ENCODE results near the gene RASGRP1. TPM values are rescaled to one million over a fixed set of nuclear protein-coding genes. Genes with fewer than 3 reads are reported as not detected.

The RASGRP1 gene
- total RNA-seq, 3 donors from 2014 or later (not counting 1 experiment from before 2014, with no cell fraction given), result 65.9 to 122 (median 96.5) TPM

DNA sequence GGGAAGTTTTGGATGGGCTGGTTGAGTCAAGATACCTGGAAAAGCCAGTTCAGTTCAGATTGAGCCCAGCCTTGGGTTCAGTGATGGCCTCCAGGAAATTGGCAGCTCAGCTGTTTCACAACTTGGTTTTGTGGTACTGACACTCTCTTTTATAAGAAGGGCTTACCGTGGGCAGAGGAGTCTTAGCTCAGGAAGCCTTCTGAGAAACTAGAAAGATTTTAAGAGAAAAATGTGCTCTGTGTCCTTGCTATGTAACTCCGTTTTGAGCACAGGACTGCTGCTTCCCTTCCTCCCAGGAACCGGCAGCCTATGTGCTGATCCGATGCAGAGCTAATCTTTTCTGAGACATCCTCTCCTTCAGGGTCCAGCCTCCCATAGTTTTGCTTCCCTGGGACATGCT, 46.6 kb upstream of the RASGRP1 start:
- Histone ChIP-seq H3K27me3 (ENCODE audit: control insufficient read depth, insufficient read depth, low read length) (no peaks in the 10 kb centered on the region), H3K9me3 (ENCODE audit: control insufficient read depth, insufficient read depth, low read length) (no peaks in the 10 kb centered on the region), H3K4me1 (ENCODE audit: control insufficient read depth, insufficient read depth, low read length) (peaks cover 35% of the 10 kb centered on the region), H3K36me3 (ENCODE audit: control insufficient read depth, insufficient read depth, low read length) (no peaks in the 10 kb centered on the region), H3K4me3 (ENCODE audit: low read length) (no peak overlapping the region), H3K27ac (ENCODE audit: low read length) (peak overlapping the region; percentile 60)
- Mint-ChIP-seq H3K4me1 (peaks cover 63 to 64% of the 10 kb centered on the region in 2 donors), H3K9me3 (no peaks in the 10 kb centered on the region), H3K27ac (peak overlapping the region; percentile 85 to 88), H3K36me3 (no peaks in the 10 kb centered on the region), H3K27me3 (ENCODE audit: low read depth in 2 of 2) (no peaks in the 10 kb centered on the region), H3K4me3 (peak overlapping the region; percentile 87)
- intact Hi-C loops (cut with micrococcal nuclease), result loop anchor here (1.0 to 5.0 kb wide), 3 partner anchors 42 to 61 kb away; partner anchors contain the start of gene RASGRP1
- DNase-seq, result peak; percentile 28 to 61
- WGBS (ENCODE audit: insufficient coverage), result 15% methylated on average over 4 of the region's 4 CpGs
- TF ChIP-seq, protein P1, sequence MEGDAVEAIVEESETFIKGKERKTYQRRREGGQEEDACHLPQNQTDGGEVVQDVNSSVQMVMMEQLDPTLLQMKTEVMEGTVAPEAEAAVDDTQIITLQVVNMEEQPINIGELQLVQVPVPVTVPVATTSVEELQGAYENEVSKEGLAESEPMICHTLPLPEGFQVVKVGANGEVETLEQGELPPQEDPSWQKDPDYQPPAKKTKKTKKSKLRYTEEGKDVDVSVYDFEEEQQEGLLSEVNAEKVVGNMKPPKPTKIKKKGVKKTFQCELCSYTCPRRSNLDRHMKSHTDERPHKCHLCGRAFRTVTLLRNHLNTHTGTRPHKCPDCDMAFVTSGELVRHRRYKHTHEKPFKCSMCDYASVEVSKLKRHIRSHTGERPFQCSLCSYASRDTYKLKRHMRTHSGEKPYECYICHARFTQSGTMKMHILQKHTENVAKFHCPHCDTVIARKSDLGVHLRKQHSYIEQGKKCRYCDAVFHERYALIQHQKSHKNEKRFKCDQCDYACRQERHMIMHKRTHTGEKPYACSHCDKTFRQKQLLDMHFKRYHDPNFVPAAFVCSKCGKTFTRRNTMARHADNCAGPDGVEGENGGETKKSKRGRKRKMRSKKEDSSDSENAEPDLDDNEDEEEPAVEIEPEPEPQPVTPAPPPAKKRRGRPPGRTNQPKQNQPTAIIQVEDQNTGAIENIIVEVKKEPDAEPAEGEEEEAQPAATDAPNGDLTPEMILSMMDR (IDR thresholded peaks at IDR 0.05), result no peak
- ATAC-seq, result peak; percentile 79 to 93 (median 81)

GRCh38 chr15:38610748-38611147, 46.1 kb upstream of the RASGRP1 start:
- Mint-ChIP-seq H3K4me3 (peak overlapping the region; percentile 87), H3K36me3 (no peaks in the 10 kb centered on the region), H3K9me3 (no peaks in the 10 kb centered on the region), H3K27me3 (ENCODE audit: low read depth in 2 of 2) (no peaks in the 10 kb centered on the region), H3K4me1 (peaks cover 64 to 67% of the 10 kb centered on the region in 2 donors), H3K27ac (peak overlapping the region; percentile 85 to 88)
- TF ChIP-seq, protein P1 (IDR thresholded peaks at IDR 0.05), result no peak
- peak overlapping the region; percentile 60 for H3K27ac ChIP-seq (ENCODE audit: low read length)
- DNase-seq (peak in 1 of 2 donors; percentile 64), ATAC-seq (peak; percentile 56 to 69 (median 66))
- no peaks in the 10 kb centered on the region for H3K36me3 ChIP-seq (ENCODE audit: control insufficient read depth, insufficient read depth, low read length)
- no peaks in the 10 kb centered on the region for H3K9me3 ChIP-seq (ENCODE audit: control insufficient read depth, insufficient read depth, low read length)
- intact Hi-C loops (cut with micrococcal nuclease), result loop anchor here (1.0 to 5.0 kb wide), 3 partner anchors 43 to 62 kb away; partner anchors contain the start of gene RASGRP1
- H3K4me1 ChIP-seq (ENCODE audit: control insufficient read depth, insufficient read depth, low read length), result peaks cover 35% of the 10 kb centered on the region
- no peaks in the 10 kb centered on the region for H3K27me3 ChIP-seq (ENCODE audit: control insufficient read depth, insufficient read depth, low read length)
- whole genome bisulfite sequencing (ENCODE audit: insufficient coverage), result 55% methylated on average over 7 of the region's 7 CpGs
- H3K4me3 ChIP-seq (ENCODE audit: low read length), result no peak overlapping the region

DNA sequence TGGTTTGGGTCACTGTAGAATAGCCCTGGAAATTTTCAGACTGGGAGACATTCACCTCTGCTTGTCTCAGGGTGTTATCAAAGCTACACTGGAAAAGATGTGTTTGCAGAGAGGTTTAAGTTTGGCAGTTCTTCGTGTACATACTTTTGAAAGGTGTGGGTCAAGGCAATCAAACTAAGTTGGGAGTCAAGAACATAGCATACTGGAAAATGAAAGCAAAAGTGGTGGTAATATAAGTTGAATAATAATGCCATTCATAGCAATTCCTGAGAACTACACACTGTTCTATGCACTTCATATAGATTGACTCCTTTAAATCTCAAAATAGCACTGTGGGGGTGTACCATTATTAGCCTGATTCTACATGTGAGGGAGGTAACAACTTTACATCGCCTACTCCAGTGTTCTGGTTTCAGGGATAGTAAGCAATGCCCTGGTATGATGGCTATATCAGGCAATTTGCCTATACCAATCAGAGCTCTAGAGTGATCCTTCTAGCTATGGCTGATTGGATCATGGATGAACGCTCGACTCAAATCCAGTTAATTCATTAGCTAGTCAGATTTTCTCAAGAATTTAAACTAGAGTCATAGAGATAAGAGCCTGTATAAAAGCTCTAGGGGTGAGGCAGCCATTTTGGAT, 44.6 kb upstream of the RASGRP1 start:
- peak overlapping the region; percentile 46 to 85 for H3K27ac Mint-ChIP-seq
- Histone ChIP-seq H3K9me3 (ENCODE audit: control insufficient read depth, insufficient read depth, low read length) (no peaks in the 10 kb centered on the region), H3K36me3 (ENCODE audit: control insufficient read depth, insufficient read depth, low read length) (no peaks in the 10 kb centered on the region), H3K27ac (ENCODE audit: low read length) (no peak overlapping the region), H3K27me3 (ENCODE audit: control insufficient read depth, insufficient read depth, low read length) (no peaks in the 10 kb centered on the region), H3K4me1 (ENCODE audit: control insufficient read depth, insufficient read depth, low read length) (peaks cover 35% of the 10 kb centered on the region), H3K4me3 (ENCODE audit: low read length) (no peak overlapping the region)
- DNase-seq, result peak in 1 of 2 donors; percentile 19
- TF ChIP-seq, protein P1 (IDR thresholded peaks at IDR 0.05), result no peak
- ATAC-seq, result no peak
- peaks cover 0 to 2% of the 10 kb centered on the region in 2 donors for H3K27me3 Mint-ChIP-seq (ENCODE audit: low read depth in 2 of 2)
- intact Hi-C loops (cut with micrococcal nuclease), result no loop called here
- WGBS (ENCODE audit: insufficient coverage), result 78% methylated on average over 4 of the region's 4 CpGs
- peaks cover 64 to 67% of the 10 kb centered on the region in 2 donors for H3K4me1 Mint-ChIP-seq
- no peaks in the 10 kb centered on the region for H3K9me3 Mint-ChIP-seq
- no peaks in the 10 kb centered on the region for H3K36me3 Mint-ChIP-seq
- H3K4me3 Mint-ChIP-seq, result no peak overlapping the region
